Right lobe of liver (tissue), 4 donors: ENCODE measurements around the gene INVS.

Experiments
- CTCF ChIP-seq, 4 donors: fragments of 200-600 bp in 3 of 4; fragments of 450-650 bp in 1 of 4; IDR thresholded peaks; one replicate each; pipeline versions ENCODE4 v1.5.1 to v1.8.0; 2016 to 2022; ENCODE audit warnings: antibody characterized with exemption in 4 of 4, mild to moderate bottlenecking in 2 of 4
- POLR2A ChIP-seq: fragments of 450-650 bp; IDR thresholded peaks from one replicate; pipeline ENCODE4 v1.6.1; 2017; ENCODE audit warnings: antibody characterized with exemption, mild to moderate bottlenecking
- donor health status: DM: no; HTN: no; CAD: no.
- donor health status: DM: no; HTN: no; CAD: no.
- donor health status: DM: no; HTN: yes; CAD: no.

DNA sequence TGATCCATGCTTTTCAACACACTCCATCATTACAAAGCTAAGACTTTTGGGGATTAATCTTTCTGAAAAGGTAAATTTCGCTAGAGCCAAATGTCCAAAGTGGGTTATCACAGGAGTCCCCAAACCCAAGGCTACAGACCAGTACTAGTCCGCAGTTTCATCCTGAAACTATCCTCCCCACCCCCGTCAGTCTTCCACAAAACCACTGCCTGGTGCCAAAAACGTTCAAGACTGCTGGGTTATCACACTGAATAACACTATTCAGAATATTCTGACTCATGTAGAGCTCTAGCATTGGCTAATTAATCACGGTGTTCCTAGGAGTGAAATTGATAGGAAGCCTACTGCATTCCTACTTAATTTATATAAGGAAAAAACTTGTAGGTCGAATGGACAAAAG, 24.9 kb upstream of the INVS start:
- TF ChIP-seq CTCF (IDR thresholded peaks at IDR 0.05) (no peak), POLR2A (no peak)
